TTC549 (cell line): ENCODE measurements around the gene KRTAP2-2.
"Not testable (repeated sequence)": the region's sequence is repeated elsewhere in the genome, so short reads cannot be mapped to it uniquely, and the experiment has no call there.

Experiments
- FAIRE-seq: peaks from 2 replicates; lab custom pipeline; 2012; peaks lifted over from hg19 to GRCh38; lab: Jason Lieb, UNC

The KRTAP2-2 gene

DNA sequence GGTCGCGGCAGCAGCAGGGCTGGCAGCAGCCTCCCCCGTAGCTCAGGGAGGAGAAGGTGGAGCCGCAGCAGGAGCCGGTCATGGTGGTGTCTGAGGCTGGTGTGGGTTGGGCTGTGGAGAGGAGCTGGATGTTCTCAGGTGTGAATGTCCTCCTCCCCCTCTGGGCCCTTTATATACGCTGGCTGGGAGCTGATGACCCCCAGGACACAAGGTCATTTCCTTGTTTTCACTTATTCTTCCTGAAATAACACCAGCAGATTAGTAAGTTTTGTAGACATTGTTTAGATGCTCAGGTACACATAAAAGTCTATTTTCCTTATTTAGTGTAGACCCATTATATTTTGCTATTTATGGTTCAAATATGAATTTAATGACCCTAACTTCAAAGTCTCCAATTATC lies at the start of gene KRTAP2-2:
TSS of gene KRTAP2-2 (minus strand) at position 101 of the 400 bp plus-strand sequence. CDS start at position 82, 19 bp downstream.
- not testable (repeated sequence) for FAIRE-seq

GRCh38 chr17:41104386-41105038 lies 49.5 kb upstream of the KRTAP2-2 start:
- not testable (repeated sequence) for FAIRE-seq

DNA sequence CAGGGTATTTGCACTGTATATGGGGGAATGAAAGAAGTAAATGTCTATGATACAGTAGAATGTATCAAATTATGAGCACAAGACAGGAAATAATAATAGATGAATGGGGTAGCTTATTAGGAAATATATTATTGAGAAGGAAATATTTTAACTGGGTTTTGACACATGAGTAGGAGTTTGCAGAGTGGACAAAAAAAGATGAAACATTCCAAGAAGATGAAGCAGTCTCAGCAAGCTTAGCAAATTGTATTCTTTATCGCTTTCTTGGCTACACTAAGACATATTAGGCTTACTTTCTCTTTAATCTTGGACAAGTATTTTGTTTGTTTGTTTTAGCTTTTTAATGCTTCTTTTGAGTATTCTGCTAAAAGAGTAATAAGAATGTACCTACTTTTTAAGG lies 48.9 kb upstream of the KRTAP2-2 start:
- no peak for FAIRE-seq

DNA sequence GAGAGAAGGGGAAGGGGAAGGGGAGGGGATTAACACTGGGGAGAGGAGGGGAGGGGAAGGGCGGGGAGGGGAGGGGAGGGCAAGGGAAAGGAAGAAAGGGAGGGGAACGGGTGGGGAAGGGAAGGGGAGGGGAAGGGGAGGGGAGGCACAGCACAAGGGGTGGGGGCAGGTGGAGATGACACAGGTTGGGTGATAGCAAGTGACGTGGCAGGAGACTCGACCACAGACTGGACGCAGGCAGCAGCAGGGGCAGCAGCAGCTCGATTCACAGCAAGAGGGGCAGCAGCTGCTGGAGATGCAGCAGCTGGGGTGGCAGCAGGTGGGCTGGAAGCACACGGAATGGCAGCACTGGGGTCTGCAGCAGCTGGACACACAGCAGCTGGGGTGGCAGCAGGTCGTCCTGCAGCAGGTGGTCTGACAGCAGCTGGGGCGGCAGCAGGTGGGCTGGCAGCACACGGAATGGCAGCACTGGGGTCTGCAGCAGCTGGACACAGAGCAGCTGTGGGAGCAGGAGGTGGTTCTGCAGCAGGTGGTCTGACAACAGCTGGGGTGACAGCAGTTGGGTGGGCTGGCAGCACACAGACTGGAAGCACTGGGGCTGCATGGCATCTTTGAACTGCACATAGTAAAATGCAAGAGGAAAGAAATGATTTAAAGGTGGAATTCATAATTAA lies 46.7 kb upstream of the KRTAP2-2 start, which contains the start of gene KRTAP4-16:
TSS of gene KRTAP4-16 (minus strand) at position 624 of the 674 bp plus-strand sequence. CDS start at position 624, 0 bp downstream.
- no peak for FAIRE-seq

- FAIRE-seq: not testable (repeated sequence)
Measured at GRCh38 chr17:41099682-41100480, 44.9 kb upstream of the KRTAP2-2 start.

- FAIRE-seq: no peak
Measured at GRCh38 chr17:41098481-41098880, 43.5 kb upstream of the KRTAP2-2 start.

GRCh38 chr17:41098042-41098441 lies 43.0 kb upstream of the KRTAP2-2 start, which contains the start of gene KRTAP4-8:
Gene KRTAP4-8, minus strand, starts transcription at chr17:41098142. Its CDS starts 58 bp downstream, at chr17:41098084.
- FAIRE-seq: no peak

DNA sequence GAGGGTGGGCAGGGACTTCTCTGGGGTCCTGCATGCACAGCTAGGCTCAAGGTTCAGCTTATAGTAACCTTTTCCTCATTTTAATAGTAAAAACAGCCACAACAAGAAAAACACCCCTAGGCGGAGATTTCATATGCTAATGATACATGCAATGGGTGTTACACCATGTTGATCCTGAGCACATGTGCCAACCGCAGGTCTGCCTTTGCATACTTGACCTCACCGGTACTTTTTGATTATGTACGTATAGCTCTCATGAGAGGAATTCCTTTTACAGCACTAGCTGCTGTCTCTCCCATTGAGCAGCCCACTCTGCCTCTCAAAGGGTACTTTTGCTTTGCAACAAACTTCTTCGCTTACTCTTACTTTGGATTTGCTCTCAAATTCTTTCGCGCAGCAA lies 41.0 kb upstream of the KRTAP2-2 start:
- FAIRE-seq: no peak

GRCh38 chr17:41088760-41089352 lies 33.8 kb upstream of the KRTAP2-2 start:
- not testable (repeated sequence) for FAIRE-seq

DNA sequence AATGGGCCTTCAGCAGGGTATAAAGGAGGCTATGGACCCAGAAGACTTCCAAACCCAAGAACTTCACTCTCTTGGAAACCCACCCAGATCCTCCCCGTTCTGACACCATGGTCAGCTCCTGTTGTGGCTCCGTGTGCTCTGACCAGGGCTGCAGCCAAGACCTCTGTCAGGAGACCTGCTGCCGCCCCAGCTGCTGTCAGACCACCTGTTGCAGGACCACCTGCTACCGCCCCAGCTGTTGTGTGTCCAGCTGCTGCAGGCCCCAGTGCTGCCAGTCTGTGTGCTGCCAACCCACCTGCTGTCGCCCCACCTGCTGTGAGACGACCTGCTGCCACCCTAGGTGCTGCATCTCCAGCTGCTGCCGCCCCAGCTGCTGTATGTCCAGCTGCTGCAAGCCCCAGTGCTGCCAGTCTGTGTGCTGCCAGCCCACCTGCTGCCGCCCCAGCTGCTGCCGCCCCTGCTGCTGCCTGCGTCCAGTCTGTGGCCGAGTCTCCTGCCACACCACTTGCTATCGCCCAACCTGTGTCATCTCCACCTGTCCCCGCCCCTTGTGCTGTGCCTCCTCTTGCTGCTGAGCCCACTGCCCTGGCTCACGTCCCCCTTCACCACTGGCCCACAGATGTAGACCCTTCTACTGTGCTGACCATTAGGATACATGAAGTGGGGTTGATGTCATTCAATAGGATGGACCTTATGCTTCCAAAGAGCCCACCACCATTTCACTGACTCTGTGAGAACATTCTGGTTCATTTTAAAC lies 29.2 kb upstream of the KRTAP2-2 start, which contains the start of gene KRTAP4-7:
TSS of gene KRTAP4-7 (plus strand) at position 51 of the 757 bp plus-strand sequence. CDS start at position 108, 57 bp downstream.
- FAIRE-seq: not testable (repeated sequence)

DNA sequence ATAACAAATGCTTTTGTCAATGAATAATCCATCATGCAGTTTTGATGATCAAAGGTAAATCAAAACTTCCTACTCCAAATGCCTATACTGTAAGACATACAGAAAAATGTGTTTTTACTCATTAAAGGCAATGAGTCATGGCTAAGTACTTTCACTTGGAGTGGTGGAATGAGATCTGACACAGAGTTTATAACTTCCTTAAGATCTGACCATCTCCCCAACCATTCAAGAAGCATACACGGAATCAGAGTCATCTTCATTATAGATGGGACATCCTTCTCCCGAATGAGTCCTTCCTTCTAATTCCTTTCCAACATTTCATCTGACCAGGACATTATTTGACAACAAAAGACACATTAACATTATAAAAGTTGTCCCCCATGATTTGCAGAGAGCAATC lies 28.4 kb upstream of the KRTAP2-2 start:
- not testable (repeated sequence) for FAIRE-seq

- no peak for FAIRE-seq
Measured at GRCh38 chr17:41082626-41083025, 27.6 kb upstream of the KRTAP2-2 start.

- FAIRE-seq: no peak
Measured at GRCh38 chr17:41076788-41077187, 21.8 kb upstream of the KRTAP2-2 start.

GRCh38 chr17:41073676-41074075 lies 18.6 kb upstream of the KRTAP2-2 start:
- no peak for FAIRE-seq

GRCh38 chr17:41071606-41072360 lies 16.8 kb upstream of the KRTAP2-2 start:
- FAIRE-seq: no peak

GRCh38 chr17:41069031-41069430 lies 14.0 kb upstream of the KRTAP2-2 start:
- FAIRE-seq: no peak

GRCh38 chr17:41067281-41067680 lies 12.3 kb upstream of the KRTAP2-2 start:
- FAIRE-seq: no peak

- FAIRE-seq: no peak
Measured at GRCh38 chr17:41065829-41066624, 11.0 kb upstream of the KRTAP2-2 start, which contains the start of gene KRTAP2-4. Gene KRTAP2-4, minus strand, starts transcription at chr17:41065879. Its CDS starts 34 bp downstream, at chr17:41065845.

- FAIRE-seq: not testable (repeated sequence)
Measured at GRCh38 chr17:41065016-41065689, 10.1 kb upstream of the KRTAP2-2 start.
